NOMO-1 (cell line): ENCODE measurements around the gene SACS.
"Not testable (repeated sequence)": the region's sequence is repeated elsewhere in the genome, so short reads cannot be mapped to it uniquely, and the experiment has no call there.

Source experiments
- DNase-seq, 2 experiments: peaks; one replicate each; lab custom pipeline; 2025; ENCODE audit not compliant: unreplicated experiment in 2 of 2; lab: John Stamatoyannopoulos, UW

Gene SACS

GRCh38 chr13:23414682-23415081, 18.8 kb downstream of the SACS start:
- DNase-seq, result no peak

- no peak for DNase-seq
Measured at GRCh38 chr13:23411706-23412105, 21.8 kb downstream of the SACS start.

GRCh38 chr13:23411220-23411619, 22.3 kb downstream of the SACS start:
- no peak for DNase-seq

GRCh38 chr13:23408026-23408425, 25.5 kb downstream of the SACS start:
- DNase-seq, result no peak

- not testable (repeated sequence) for DNase-seq
Measured at GRCh38 chr13:23401156-23401555, 32.3 kb downstream of the SACS start.

GRCh38 chr13:23399347-23399746, 34.2 kb downstream of the SACS start:
- DNase-seq, result no peak

GRCh38 chr13:23394821-23395220, 38.7 kb downstream of the SACS start:
- no peak for DNase-seq

GRCh38 chr13:23392925-23393645, 40.4 kb downstream of the SACS start:
- DNase-seq, result no peak

- no peak for DNase-seq
Measured at GRCh38 chr13:23392313-23392712, 41.2 kb downstream of the SACS start.

- no peak for DNase-seq
Measured at GRCh38 chr13:23391752-23392151, 41.8 kb downstream of the SACS start.

GRCh38 chr13:23386533-23386932, 47.0 kb downstream of the SACS start:
- no peak for DNase-seq

GRCh38 chr13:23385931-23386330, 47.6 kb downstream of the SACS start:
- DNase-seq, result no peak

- DNase-seq, result no peak
Measured at GRCh38 chr13:23384111-23384510, 49.4 kb downstream of the SACS start.

GRCh38 chr13:23383151-23383550, 50.4 kb downstream of the SACS start:
- DNase-seq, result no peak

- DNase-seq, result no peak
Measured at GRCh38 chr13:23381866-23382265, 51.6 kb downstream of the SACS start.

GRCh38 chr13:23380534-23380933, 53.0 kb downstream of the SACS start:
- DNase-seq, result peak; percentile 13 to 52

GRCh38 chr13:23377983-23378632, 55.4 kb downstream of the SACS start:
- peak; percentile 72 to 80 for DNase-seq

GRCh38 chr13:23377579-23377978, 55.9 kb downstream of the SACS start:
- no peak for DNase-seq

- DNase-seq, result peak; percentile 94 to 99
Measured at GRCh38 chr13:23375001-23375971, 58.2 kb downstream of the SACS start.

GRCh38 chr13:23372264-23372906, 61.1 kb downstream of the SACS start:
- DNase-seq, result peak in 1 of 2 experiments; percentile 35

GRCh38 chr13:23367907-23368306, 65.6 kb downstream of the SACS start:
- DNase-seq, result no peak
